ENCODE measurements around the gene LTBP1.

DNA sequence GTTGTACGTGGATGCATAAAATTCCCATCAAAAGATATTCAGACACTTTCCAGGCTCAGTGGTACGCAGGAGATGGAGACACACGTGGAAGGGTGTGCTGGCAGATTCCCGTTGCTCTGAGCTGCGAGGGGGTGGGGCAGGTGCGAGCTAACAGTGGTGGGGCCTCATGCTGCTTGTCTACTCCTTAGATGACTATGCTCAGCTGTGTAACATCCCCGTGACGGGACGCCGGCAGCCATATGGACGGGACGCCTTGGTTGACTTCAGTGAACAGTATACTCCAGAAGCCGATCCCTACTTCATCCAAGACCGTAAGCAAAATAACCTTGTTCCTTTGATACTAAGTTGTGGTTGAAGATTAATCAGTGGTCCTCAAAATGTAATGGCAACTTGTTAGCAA lies 442.2 kb downstream of the LTBP1 start:
- TF ChIP-seq, protein P1, sequence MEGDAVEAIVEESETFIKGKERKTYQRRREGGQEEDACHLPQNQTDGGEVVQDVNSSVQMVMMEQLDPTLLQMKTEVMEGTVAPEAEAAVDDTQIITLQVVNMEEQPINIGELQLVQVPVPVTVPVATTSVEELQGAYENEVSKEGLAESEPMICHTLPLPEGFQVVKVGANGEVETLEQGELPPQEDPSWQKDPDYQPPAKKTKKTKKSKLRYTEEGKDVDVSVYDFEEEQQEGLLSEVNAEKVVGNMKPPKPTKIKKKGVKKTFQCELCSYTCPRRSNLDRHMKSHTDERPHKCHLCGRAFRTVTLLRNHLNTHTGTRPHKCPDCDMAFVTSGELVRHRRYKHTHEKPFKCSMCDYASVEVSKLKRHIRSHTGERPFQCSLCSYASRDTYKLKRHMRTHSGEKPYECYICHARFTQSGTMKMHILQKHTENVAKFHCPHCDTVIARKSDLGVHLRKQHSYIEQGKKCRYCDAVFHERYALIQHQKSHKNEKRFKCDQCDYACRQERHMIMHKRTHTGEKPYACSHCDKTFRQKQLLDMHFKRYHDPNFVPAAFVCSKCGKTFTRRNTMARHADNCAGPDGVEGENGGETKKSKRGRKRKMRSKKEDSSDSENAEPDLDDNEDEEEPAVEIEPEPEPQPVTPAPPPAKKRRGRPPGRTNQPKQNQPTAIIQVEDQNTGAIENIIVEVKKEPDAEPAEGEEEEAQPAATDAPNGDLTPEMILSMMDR (conservative IDR thresholded peaks at IDR 0.05; ENCODE audit: low read depth in 2 of 2): no peak
- TF ChIP-seq CREB1 (CRISPR knock-in tag; IDR thresholded peaks at IDR 0.05; ENCODE audit: low read depth) (no peak), POLR2AphosphoS5 (IDR thresholded peaks at IDR 0.05; ENCODE audit: low read depth) (no peak), EZH2 (IDR thresholded peaks at IDR 0.05; ENCODE audit: low read depth, unreplicated experiment) (no peak), NANOG (IDR thresholded peaks at IDR 0.05; ENCODE audit: borderline replicate concordance) (no peak), EZH2phosphoT487 (IDR thresholded peaks at IDR 0.05; ENCODE audit: unreplicated experiment) (no peak), ZNF114 (CRISPR knock-in tag; IDR thresholded peaks at IDR 0.05) (no peak)
- TF ChIP-seq, protein P2, sequence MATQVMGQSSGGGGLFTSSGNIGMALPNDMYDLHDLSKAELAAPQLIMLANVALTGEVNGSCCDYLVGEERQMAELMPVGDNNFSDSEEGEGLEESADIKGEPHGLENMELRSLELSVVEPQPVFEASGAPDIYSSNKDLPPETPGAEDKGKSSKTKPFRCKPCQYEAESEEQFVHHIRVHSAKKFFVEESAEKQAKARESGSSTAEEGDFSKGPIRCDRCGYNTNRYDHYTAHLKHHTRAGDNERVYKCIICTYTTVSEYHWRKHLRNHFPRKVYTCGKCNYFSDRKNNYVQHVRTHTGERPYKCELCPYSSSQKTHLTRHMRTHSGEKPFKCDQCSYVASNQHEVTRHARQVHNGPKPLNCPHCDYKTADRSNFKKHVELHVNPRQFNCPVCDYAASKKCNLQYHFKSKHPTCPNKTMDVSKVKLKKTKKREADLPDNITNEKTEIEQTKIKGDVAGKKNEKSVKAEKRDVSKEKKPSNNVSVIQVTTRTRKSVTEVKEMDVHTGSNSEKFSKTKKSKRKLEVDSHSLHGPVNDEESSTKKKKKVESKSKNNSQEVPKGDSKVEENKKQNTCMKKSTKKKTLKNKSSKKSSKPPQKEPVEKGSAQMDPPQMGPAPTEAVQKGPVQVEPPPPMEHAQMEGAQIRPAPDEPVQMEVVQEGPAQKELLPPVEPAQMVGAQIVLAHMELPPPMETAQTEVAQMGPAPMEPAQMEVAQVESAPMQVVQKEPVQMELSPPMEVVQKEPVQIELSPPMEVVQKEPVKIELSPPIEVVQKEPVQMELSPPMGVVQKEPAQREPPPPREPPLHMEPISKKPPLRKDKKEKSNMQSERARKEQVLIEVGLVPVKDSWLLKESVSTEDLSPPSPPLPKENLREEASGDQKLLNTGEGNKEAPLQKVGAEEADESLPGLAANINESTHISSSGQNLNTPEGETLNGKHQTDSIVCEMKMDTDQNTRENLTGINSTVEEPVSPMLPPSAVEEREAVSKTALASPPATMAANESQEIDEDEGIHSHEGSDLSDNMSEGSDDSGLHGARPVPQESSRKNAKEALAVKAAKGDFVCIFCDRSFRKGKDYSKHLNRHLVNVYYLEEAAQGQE (IDR thresholded peaks at IDR 0.05; ENCODE audit: unreplicated experiment): no peak
- TF ChIP-seq, protein P3, sequence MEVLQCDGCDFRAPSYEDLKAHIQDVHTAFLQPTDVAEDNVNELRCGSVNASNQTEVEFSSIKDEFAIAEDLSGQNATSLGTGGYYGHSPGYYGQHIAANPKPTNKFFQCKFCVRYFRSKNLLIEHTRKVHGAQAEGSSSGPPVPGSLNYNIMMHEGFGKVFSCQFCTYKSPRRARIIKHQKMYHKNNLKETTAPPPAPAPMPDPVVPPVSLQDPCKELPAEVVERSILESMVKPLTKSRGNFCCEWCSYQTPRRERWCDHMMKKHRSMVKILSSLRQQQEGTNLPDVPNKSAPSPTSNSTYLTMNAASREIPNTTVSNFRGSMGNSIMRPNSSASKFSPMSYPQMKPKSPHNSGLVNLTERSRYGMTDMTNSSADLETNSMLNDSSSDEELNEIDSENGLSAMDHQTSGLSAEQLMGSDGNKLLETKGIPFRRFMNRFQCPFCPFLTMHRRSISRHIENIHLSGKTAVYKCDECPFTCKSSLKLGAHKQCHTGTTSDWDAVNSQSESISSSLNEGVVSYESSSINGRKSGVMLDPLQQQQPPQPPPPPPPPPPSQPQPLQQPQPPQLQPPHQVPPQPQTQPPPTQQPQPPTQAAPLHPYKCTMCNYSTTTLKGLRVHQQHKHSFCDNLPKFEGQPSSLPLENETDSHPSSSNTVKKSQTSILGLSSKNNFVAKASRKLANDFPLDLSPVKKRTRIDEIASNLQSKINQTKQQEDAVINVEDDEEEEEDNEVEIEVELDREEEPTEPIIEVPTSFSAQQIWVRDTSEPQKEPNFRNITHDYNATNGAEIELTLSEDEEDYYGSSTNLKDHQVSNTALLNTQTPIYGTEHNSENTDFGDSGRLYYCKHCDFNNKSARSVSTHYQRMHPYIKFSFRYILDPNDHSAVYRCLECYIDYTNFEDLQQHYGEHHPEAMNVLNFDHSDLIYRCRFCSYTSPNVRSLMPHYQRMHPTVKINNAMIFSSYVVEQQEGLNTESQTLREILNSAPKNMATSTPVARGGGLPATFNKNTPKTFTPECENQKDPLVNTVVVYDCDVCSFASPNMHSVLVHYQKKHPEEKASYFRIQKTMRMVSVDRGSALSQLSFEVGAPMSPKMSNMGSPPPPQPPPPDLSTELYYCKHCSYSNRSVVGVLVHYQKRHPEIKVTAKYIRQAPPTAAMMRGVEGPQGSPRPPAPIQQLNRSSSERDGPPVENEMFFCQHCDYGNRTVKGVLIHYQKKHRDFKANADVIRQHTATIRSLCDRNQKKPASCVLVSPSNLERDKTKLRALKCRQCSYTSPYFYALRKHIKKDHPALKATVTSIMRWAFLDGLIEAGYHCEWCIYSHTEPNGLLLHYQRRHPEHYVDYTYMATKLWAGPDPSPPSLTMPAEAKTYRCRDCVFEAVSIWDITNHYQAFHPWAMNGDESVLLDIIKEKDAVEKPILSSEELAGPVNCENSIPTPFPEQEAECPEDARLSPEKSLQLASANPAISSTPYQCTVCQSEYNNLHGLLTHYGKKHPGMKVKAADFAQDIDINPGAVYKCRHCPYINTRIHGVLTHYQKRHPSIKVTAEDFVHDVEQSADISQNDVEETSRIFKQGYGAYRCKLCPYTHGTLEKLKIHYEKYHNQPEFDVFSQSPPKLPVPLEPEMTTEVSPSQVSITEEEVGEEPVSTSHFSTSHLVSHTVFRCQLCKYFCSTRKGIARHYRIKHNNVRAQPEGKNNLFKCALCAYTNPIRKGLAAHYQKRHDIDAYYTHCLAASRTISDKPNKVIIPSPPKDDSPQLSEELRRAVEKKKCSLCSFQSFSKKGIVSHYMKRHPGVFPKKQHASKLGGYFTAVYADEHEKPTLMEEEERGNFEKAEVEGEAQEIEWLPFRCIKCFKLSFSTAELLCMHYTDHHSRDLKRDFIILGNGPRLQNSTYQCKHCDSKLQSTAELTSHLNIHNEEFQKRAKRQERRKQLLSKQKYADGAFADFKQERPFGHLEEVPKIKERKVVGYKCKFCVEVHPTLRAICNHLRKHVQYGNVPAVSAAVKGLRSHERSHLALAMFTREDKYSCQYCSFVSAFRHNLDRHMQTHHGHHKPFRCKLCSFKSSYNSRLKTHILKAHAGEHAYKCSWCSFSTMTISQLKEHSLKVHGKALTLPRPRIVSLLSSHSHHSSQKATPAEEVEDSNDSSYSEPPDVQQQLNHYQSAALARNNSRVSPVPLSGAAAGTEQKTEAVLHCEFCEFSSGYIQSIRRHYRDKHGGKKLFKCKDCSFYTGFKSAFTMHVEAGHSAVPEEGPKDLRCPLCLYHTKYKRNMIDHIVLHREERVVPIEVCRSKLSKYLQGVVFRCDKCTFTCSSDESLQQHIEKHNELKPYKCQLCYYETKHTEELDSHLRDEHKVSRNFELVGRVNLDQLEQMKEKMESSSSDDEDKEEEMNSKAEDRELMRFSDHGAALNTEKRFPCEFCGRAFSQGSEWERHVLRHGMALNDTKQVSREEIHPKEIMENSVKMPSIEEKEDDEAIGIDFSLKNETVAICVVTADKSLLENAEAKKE (CRISPR knock-in tag; IDR thresholded peaks at IDR 0.05): no peak

All from GM23338 (cell line).